Anterior cingulate cortex (tissue), 58 donors: Measurements from ENCODE around the gene HNRNPH3.

Experiments used
- DNase-seq, 58 donors: peaks; one replicate each; lab custom pipeline; 2025; lab: John Stamatoyannopoulos, UW

The HNRNPH3 gene

DNA sequence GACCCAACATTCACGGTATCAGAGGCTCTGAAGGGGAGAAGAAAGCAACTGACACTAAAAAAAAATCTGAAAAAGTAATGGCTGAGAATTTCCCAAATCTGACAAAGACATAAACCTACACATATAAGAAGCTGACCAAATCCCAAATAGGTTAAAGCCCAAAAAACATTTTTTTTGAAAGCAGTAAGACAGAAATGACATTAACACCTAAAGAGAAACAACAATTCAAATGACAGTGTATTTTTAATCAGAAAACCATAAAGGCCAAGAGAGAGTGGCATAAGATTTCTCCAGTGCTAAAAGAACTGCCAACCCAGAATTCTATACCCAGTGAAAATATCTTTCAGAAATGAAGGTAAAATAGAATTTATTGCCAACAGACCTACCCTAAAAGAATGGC is 39.7 kb downstream of the HNRNPH3 start:
- no peak for DNase-seq

DNA sequence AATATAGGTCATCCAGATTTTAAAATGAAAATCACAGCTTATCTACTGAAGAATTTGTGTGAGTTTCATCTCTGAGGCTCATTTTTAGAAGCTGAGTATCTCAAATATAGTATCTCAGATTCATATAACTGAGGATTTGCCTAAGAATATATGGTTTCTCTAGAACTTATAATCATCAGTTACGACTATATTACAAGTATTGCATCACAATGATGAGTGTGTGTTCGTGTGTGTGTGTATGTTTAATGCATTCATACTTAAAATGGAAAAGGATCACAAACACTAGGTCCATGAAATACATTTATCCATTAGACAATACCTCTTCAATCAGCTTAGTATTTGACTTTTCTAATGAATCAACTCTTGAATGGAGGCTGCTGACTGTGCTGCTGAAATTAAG is 53.9 kb downstream of the HNRNPH3 start:
- no peak for DNase-seq
